BJ (cell line): ENCODE results near the gene RGS14. TPM values are rescaled to one million over a fixed set of nuclear protein-coding genes. Genes with fewer than 3 reads are reported as not detected.

ENCODE experiments used
- CTCF ChIA-PET: fragments of 350-600 bp; formaldehyde crosslinking; extraction: SDS; loops from one replicate; lab custom pipeline; 2021; ENCODE audit warnings: antibody characterized with exemption, inconsistent platforms; lab: Yijun Ruan, JAX
- POLR2A ChIA-PET: fragments of 300-600 bp; sonication (Branson Sonifier 250); formaldehyde crosslinking; extraction: SDS; loops from one replicate; lab custom pipeline; 2021; ENCODE audit warnings: antibody characterized with exemption; lab: Charles Lee
- DNase-seq: peaks from one replicate; pipeline ENCODE4 v3.0.0-alpha.2; 2011; ENCODE audit warnings: low read depth
- H3K27me3 ChIP-seq: 2 replicates; pipeline ENCODE4 v1.6.0; 2011; ENCODE audit warnings: low read length; ENCODE audit not compliant: control insufficient read depth, insufficient read depth
- H3K36me3 ChIP-seq: 2 replicates; pipeline ENCODE4 v1.5.1; 2011; ENCODE audit warnings: low read length; ENCODE audit not compliant: control insufficient read depth, insufficient read depth
- H3K4me3 ChIP-seq: 2 replicates; pipeline ENCODE4 v1.5.1; 2011; ENCODE audit warnings: low read depth, mild to moderate bottlenecking, control low read depth, low read length
- polyA plus RNA-seq: library from polyadenylated mRNA; depleted of rRNA; stranded (reverse); fragments of >200 nt; gene quantifications from 2 replicates; pipeline ENCODE4 v1.2.3, GENCODE V29; 2011
- TF ChIP-seq, protein P1 (sequence below): IDR thresholded peaks from 2 replicates; pipeline ENCODE4 v1.5.1; 2011; ENCODE audit warnings: low read depth, mild to moderate bottlenecking, control low read depth, inconsistent platforms, low read length, moderate library complexity; ENCODE audit not compliant: insufficient read depth

RGS14 gene
- polyA plus RNA-seq, 1 experiment: 6.0 TPM

DNA sequence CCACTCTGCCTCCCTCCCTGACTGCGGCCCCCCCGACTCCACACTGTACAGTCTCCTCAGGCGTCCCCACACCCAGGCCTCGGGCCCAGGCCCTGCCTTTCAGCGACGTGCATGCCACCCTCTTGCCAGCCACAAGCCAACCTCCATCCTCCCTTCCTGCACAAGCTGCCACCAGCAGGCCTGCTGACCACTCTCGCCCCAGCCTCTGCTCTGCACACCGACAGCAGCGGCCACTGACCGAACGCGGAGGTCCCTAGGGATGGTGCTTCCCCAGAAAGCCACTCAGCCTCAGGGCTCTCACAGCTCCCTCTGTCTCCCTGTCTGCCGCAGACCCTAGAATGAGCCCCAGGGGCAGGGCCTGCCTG lies 24.8 kb upstream of the RGS14 start:
- TF ChIP-seq, protein P1, sequence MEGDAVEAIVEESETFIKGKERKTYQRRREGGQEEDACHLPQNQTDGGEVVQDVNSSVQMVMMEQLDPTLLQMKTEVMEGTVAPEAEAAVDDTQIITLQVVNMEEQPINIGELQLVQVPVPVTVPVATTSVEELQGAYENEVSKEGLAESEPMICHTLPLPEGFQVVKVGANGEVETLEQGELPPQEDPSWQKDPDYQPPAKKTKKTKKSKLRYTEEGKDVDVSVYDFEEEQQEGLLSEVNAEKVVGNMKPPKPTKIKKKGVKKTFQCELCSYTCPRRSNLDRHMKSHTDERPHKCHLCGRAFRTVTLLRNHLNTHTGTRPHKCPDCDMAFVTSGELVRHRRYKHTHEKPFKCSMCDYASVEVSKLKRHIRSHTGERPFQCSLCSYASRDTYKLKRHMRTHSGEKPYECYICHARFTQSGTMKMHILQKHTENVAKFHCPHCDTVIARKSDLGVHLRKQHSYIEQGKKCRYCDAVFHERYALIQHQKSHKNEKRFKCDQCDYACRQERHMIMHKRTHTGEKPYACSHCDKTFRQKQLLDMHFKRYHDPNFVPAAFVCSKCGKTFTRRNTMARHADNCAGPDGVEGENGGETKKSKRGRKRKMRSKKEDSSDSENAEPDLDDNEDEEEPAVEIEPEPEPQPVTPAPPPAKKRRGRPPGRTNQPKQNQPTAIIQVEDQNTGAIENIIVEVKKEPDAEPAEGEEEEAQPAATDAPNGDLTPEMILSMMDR: no peak
- peaks cover 45% of the 10 kb centered on the region for H3K36me3 ChIP-seq

DNA sequence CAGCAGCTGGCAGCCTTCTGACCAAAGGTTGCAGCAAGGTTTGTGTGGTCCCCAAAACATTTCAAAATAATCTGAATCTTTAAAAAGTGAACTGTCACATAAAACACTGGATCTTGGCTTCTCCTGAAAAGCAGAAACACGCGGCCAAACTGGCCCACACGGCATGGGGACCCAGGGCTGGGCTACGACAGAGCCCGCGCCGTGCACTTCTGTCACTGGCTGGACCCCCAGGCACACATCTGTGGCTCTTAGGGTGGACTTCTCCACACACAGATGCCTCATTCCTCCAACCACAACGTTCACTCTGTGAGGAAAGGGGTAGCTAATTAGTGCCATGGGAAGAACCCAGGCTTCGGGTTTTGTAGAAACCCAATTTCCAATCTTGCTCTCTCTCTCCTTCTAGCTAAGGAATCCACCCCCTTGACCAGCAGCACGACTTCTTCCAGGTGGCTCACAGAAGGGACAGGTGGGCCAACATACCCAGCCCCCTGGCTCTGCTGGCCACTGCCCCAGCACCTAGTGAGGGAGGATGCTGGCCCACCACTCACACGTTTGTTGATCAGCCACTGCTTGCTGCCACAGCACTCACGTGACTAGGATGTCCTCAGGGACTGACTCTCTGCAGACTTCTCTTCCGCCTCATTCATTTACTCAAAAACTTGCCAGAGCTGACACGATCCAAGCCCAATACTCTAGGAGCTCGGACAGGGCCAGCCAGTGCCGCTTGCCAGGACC lies 24.1 kb upstream of the RGS14 start:
- Histone ChIP-seq H3K4me3 (no peak overlapping the region), H3K36me3 (peaks cover 45% of the 10 kb centered on the region), H3K27me3 (no peaks in the 10 kb centered on the region)
- TF ChIP-seq, protein P1: no peak
- no peak for DNase-seq
- POLR2A ChIA-PET: no interaction called here
- CTCF ChIA-PET: interaction anchor here (1.1 to 8.3 kb wide), 3 partner anchors 16 to 37 kb away, joined by 3 to 36 read pairs (median 4); no protein-coding TSS in a partner anchor

More for the DNA sequence above, 24.8 kb upstream of the RGS14 start:
- no peak overlapping the region for H3K4me3 ChIP-seq
- CTCF ChIA-PET: interaction anchor here (1.1 to 8.3 kb wide), 3 partner anchors 15 to 38 kb away, joined by 3 to 36 read pairs (median 4); no protein-coding TSS in a partner anchor
- POLR2A ChIA-PET: no interaction called here
- no peaks in the 10 kb centered on the region for H3K27me3 ChIP-seq
- DNase-seq: no peak

GRCh38 chr5:177334155-177334551 lies 23.6 kb upstream of the RGS14 start:
- TF ChIP-seq, protein P1: no peak
- Histone ChIP-seq H3K36me3 (peaks cover 47% of the 10 kb centered on the region), H3K4me3 (no peak overlapping the region), H3K27me3 (no peaks in the 10 kb centered on the region)
- ChIA-PET POLR2A (no interaction called here), CTCF (interaction anchor here (0.5 to 8.3 kb wide), 3 partner anchors 16 to 122 kb away, joined by 4 to 36 read pairs (median 4); no protein-coding TSS in a partner anchor)
- DNase-seq: no peak

DNA sequence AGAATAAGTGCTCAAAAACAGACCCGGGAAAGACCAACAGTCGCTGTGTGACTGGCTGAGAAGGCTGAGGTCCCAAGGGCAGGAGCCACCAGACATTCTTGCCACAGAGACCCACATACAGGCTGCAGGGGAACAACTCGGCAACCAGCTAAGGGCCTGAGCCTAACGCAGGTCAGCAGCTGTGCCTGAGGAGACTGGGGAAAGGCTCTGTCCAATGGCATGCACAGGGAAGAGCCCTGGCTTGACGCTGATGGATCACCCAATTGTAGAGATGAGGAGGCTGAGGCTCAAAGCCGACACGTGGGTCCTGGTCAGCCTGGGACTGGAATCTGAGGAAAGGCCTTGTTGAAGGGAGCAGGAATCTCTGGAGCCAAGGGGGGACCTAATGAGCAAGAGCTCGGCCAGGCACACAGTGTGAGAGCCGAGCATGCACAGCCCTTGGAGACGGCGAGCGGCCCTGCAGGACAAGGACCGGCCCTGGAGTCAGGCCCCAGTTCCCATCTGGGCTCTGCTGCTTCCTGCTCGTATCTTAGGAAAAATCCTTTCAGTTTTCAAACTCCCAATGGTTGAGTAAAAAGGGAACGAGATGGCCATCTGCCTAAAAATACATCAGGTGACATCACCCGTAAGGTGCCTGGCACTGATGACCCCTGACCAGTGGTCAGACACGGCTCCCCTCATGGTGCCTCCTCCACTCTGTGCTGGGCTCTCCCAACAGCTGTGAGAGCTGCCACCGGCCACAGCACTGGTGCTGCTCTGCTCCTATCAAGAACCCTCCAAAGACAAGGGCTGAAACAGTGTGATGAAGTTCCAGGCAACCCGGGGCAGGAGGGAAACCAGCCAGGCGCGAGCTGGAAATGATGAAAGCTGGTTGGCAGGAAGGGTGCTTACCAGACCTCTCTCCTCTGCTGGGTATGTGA lies 22.7 kb upstream of the RGS14 start:
- H3K27me3 ChIP-seq: no peaks in the 10 kb centered on the region
- H3K36me3 ChIP-seq: peaks cover 47% of the 10 kb centered on the region
- CTCF ChIA-PET: interaction anchor here (0.5 to 8.3 kb wide), 5 partner anchors 11 to 221 kb away, joined by 3 to 36 read pairs (median 4); no protein-coding TSS in a partner anchor

More for the DNA sequence above, 22.7 kb upstream of the RGS14 start:
- DNase-seq: no peak
- H3K4me3 ChIP-seq: no peak overlapping the region
- TF ChIP-seq, protein P1: no peak
- POLR2A ChIA-PET: no interaction called here
